Aorta (tissue), 5 donors: ENCODE measurements around the gene SNRNP25. TPM values are rescaled to one million over a fixed set of nuclear protein-coding genes. Genes with fewer than 3 reads are reported as not detected.
A peak's percentile ranks its signal among the peaks of the same experiment; 100 is the strongest.

Experiments used
- ATAC-seq: fragments of 200-7000 bp; cut with Tn5 transposase; one replicate; pipeline ENCODE4 v1.9.1; 2022; ENCODE audit warnings: moderate library complexity; ENCODE audit not compliant: low FRiP score
- DNase-seq, 2 donors: peaks; one replicate each; pipeline ENCODE4 v3.0.0-alpha.2; 2020
- H3K27ac ChIP-seq, 2 donors: one replicate each; pipeline ENCODE4 v1.5.1; 2013; ENCODE audit warnings: low read length in 2 of 2, mild to moderate bottlenecking in 2 of 2, moderate library complexity in 2 of 2, control low read depth in 1 of 2, inconsistent platforms in 1 of 2, low read depth in 1 of 2
- H3K27me3 ChIP-seq, 2 donors: one replicate each; pipeline ENCODE4 v1.6.1; 2013; ENCODE audit warnings: control low read depth in 1 of 2, low read length in 1 of 2, mild to moderate bottlenecking in 1 of 2, moderate library complexity in 1 of 2; ENCODE audit not compliant: insufficient read depth in 2 of 2, control insufficient read depth in 1 of 2
- H3K36me3 ChIP-seq, 2 donors: one replicate each; pipeline ENCODE4 v1.6.1; 2013; ENCODE audit warnings: control low read depth in 1 of 2, low read length in 1 of 2, mild to moderate bottlenecking in 1 of 2; ENCODE audit not compliant: insufficient read depth in 2 of 2, control insufficient read depth in 1 of 2
- H3K4me1 ChIP-seq, 2 donors: one replicate each; pipeline ENCODE4 v1.6.1; 2013; ENCODE audit warnings: low read length in 2 of 2, control low read depth in 1 of 2, mild to moderate bottlenecking in 1 of 2, moderate library complexity in 1 of 2; ENCODE audit not compliant: insufficient read depth in 2 of 2, control insufficient read depth in 1 of 2
- H3K4me3 ChIP-seq, 2 donors: one replicate each; pipeline ENCODE4 v1.5.1; 2013; ENCODE audit warnings: low read length in 2 of 2, control low read depth in 1 of 2, mild to moderate bottlenecking in 1 of 2
- H3K9me3 ChIP-seq: one replicate; pipeline ENCODE4 v1.6.1; 2013; ENCODE audit warnings: mild to moderate bottlenecking, low read length; ENCODE audit not compliant: control insufficient read depth
- WGBS, 2 donors: extraction: QIAGEN DNeasy Blood & Tissue Kit; methylation state at CpG; one replicate each; pipeline ENCODE4 v1.1.7; 2013; 5-methylcytosine and 5-hydroxymethylcytosine counted together
- intact Hi-C, 2 donors: fragments of 100-400 bp; cut with DNase I; formaldehyde crosslinking; loops; one replicate each; pipeline versions ENCODE4 v1.14.2 to v1.15.0; 2022
- polyA plus RNA-seq, 2 donors: library from polyadenylated mRNA; stranded (reverse); fragments of 200-250 nt; gene quantifications; one replicate each; pipeline ENCODE4 v1.2.3, GENCODE V29; 2013
- total RNA-seq, 2 donors: library from RNA; stranded (reverse); fragmentation: NEBNext Ultra II Directional; extraction: Animal tissue kit (Norgen Biotek cat#: 25700); gene quantifications; one replicate each; pipeline ENCODE4 v1.2.1, GENCODE V29; 2021
- donor health status: healthy with polysubstance abuse.
- donor health status: Bipolar disorder and iron deficiency.
- donor health status: DM: no; HTN: no; CAD: no.
- donor health status: DM: no; HTN: no; CAD: no.
- donor health status: DM: yes; HTN: yes; CAD: no.

The SNRNP25 gene
- total and polyA plus RNA-seq, 4 donors = 10.7 to 32.2 (median 14.8) TPM

DNA sequence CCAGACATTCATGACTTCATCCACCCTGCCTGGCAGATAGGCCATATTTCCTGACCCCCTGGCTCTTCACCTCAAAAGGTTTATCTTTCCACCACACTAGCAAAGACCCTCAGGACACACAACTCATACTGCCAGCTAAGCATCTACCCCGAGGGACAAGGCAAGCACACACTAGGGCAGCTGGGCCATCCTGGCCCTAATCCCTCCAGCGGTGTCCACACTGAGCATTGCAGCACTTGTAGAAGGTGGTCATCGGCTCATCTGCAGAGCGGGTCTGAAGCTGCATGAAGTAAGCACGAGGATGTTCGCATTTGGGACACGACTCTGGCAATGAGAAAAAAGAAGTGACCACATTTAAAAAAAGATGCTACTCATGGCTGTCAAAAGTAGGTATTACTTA lies 6.4 kb upstream of the SNRNP25 start:
- no peak for DNase-seq
- no peak overlapping the region for H3K27ac ChIP-seq
- 94 to 95% methylated on average over 7 of the region's 7 CpGs for WGBS, 2 donors
- no peaks in the 10 kb centered on the region for H3K27me3 ChIP-seq
- peaks cover 0 to 6% of the 10 kb centered on the region in 2 donors for H3K36me3 ChIP-seq
- H3K4me1 ChIP-seq = no peaks in the 10 kb centered on the region
- no peaks in the 10 kb centered on the region for H3K9me3 ChIP-seq
- no peak overlapping the region for H3K4me3 ChIP-seq
- ATAC-seq = no peak
- intact Hi-C loops = no loop called here

DNA sequence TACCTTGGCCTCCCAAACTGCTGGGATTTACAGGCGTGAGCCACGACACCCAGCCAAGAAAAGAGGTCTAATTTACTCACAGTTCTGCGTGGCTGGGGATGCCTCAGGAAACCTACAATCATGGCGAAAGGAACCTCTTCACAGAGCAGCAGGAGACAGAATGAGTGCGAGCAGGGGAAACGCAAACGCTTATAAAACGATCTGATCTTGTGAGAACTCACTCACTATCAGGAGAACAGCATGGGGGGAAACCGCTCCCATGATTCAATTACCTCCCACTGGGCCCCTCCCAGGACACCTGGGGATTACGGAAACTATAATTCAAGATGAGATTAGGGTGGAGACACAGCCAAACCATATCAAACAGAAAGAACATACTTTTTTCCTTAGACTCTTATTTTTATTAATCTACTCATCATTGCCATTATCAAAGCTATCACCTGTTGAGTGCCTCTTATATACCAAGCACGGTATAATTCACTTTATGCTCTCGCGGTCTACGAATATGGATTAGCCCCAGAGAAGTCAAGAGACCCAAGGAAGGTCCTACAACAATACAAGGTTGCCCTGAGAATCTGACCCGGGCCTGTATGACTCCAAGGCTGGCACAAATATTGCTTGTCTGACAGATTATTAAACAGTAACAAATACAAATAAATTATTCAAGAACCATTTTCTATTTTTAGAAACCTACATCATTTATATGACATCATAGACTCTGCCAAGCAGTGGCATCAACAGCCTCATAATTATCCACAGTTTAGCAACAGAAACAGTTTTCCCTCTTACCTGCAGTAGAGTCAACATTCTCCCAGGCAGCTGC lies 2.6 kb upstream of the SNRNP25 start:
- no peak for ATAC-seq
- no peaks in the 10 kb centered on the region for H3K9me3 ChIP-seq
- no peaks in the 10 kb centered on the region for H3K4me1 ChIP-seq
- intact Hi-C loops = no loop called here
- no peaks in the 10 kb centered on the region for H3K27me3 ChIP-seq
- no peak overlapping the region for H3K27ac ChIP-seq
- H3K36me3 ChIP-seq = peaks cover 0 to 2% of the 10 kb centered on the region in 2 donors
- no peak overlapping the region for H3K4me3 ChIP-seq
- WGBS, 2 donors = 88 to 93% methylated on average over 15 of the region's 15 CpGs
- DNase-seq = no peak

DNA sequence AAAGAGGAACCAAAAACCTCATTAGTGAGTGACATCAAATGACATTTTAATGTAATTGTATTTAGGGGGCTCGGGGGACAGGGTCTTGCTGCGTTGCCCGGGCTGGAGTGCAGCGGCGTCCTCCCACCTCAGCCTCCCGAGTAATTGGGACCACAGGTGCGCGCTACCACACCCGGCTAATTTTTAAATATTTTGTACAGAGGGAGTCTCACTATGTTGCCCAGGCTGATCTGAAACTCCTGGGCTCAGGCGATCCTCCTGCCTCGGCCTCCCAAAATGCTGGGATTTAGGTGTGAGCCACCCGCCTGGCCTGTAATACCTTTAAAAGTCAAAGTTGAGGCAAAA lies 581 bp downstream of the SNRNP25 start:
- DNase-seq (no peak), ATAC-seq (no peak)
- Histone ChIP-seq H3K36me3 (peaks cover 0 to 5% of the 10 kb centered on the region in 2 donors), H3K27me3 (no peaks in the 10 kb centered on the region), H3K27ac (no peak overlapping the region), H3K4me3 (peak overlapping the region; percentile 34 to 60), H3K9me3 (no peaks in the 10 kb centered on the region), H3K4me1 (no peaks in the 10 kb centered on the region)
- intact Hi-C loops = no loop called here
- WGBS, 2 donors = 52 to 55% methylated on average over 12 of the region's 12 CpGs

DNA sequence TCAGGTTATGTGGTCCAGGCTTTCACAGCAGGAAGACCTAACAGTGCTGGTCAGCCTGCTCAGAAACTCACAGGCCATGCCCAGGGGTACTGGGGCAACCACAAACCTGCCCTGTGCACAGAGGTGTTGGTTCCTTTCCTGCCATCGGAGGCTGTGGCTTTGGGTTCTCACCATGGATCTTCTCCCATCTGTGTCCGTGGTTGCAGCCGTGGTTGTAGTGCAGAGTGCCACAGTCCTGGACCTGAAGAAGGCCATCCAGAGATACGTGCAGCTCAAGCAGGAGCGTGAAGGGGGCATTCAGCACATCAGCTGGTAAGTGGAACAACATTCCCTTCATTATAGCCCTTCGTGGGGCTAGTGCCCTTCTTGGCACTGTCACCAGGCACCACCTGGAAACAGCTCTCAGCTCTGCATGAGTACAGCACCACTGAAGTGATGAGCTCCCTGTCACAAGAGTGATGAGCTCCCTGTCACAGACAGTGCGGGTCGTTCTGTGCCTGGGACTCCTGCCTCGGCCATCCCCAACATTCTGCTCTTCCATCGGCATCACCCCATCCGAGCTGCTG lies 2.0 kb downstream of the SNRNP25 start:
- ATAC-seq = no peak
- intact Hi-C loops = no loop called here
- H3K27me3 ChIP-seq = no peaks in the 10 kb centered on the region
- no peaks in the 10 kb centered on the region for H3K4me1 ChIP-seq
- peaks cover 0 to 6% of the 10 kb centered on the region in 2 donors for H3K36me3 ChIP-seq
- no peak overlapping the region for H3K4me3 ChIP-seq
- H3K27ac ChIP-seq = no peak overlapping the region
- H3K9me3 ChIP-seq = no peaks in the 10 kb centered on the region
- peak; percentile 33 to 58 for DNase-seq
- 84 to 85% methylated on average over 11 of the region's 11 CpGs for WGBS, 2 donors

DNA sequence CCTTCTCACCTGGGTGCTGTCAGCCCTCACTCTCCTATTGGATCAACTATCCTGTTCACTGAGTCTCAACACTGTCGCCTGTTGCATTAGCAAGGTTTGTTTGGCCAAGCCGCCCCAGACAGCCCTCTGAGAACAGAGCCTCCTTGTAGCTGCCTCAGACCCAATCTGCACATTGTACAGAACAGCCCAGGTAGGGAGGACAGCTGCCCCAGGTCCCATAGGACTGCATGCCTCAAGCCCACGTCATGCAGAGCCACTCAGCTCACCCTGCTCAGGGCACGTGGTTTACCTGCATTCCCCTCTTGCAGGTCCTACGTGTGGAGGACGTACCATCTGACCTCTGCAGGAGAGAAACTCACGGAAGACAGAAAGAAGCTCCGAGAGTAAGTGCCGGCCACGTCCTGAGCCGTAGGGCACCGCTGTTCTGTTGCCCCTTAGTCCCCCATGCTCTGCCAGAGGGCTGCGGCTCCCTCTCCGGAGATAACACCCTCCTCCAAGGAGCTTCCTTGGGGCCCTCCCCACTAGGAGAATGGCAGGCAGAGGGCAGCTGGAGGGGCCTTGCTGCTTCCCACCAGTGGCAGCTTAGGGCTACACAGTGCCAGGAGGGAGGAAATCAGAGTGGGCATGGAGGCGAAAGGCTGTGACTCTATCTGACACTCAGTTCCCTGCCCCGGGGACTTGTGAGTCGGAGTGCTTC lies 2.8 kb downstream of the SNRNP25 start:
- ATAC-seq (no peak), DNase-seq (peak in 1 of 2 donors; percentile 32)
- no peaks in the 10 kb centered on the region for H3K4me1 ChIP-seq
- H3K36me3 ChIP-seq = peaks cover 0 to 6% of the 10 kb centered on the region in 2 donors
- no peaks in the 10 kb centered on the region for H3K9me3 ChIP-seq
- no peak overlapping the region for H3K27ac ChIP-seq
- WGBS, 2 donors = 80 to 82% methylated on average over 17 of the region's 17 CpGs
- no peaks in the 10 kb centered on the region for H3K27me3 ChIP-seq
- no peak overlapping the region for H3K4me3 ChIP-seq
- intact Hi-C loops = no loop called here

DNA sequence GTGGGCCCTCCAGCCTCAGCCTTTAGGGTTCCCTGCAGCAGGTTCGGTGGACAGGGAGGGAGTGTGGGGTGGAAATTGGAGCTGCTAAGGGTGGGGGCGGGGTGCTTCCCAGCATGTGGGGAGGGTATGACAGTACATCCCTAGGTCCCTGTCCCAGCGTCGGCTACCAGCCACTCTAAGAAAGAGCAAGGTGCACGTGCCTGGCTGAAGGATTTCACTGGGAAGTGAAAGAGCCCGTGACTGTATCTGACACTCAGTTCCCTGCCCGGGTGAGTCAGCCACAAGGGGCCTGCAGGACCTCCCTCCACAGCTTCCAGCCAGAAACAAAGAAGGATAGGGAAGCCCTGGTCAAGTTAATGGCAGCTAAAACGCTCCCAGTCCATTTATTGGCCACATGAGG lies 4.1 kb downstream of the SNRNP25 start:
- ATAC-seq = no peak

DNA sequence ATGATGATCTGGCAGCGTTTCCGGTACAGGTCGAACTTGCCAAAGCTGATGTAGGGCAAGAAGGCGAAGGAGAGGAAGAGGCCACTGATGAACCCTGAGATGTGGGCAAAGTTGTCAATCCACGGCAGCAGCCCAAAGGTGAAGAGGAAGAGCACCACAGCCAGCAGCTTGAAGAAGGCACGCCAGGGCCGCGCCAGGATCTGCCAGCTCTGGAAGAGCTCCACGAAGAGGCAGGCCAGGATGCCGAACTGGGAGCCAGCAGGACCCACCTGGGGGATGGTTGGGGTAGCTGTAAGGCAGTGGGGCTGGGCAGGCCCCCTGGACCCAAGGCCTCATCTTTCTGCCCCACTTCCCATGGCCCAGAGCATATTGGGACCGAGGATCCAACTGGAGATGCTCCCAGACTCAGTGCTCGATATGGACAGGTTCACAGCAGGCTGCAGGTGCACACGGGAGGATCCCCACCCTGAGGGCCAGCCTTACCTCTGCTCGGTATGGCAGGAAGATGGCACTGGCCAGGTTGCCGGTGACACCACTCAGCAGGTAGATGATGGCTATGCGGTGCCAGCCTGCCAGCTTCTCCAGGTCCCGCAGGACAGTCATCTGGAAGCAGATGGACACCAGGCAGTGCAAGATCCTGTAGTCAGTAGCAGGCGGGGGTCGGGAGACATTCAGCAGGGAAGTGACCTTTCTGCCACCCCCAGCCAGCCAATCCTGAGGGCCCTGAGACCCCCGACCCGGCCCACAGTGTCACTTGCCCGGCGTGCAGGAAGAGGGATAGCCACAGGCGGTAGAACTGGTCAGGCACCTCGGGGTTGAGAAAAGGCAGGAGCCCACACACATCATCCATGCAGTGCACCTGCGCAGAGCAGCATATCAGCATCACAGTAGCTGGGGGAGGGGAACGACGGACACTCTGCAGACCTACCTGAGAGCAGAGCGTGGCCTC lies 5.1 kb downstream of the SNRNP25 start:
- ATAC-seq (no peak), DNase-seq (peak in 1 of 2 donors; percentile 39)
- no peaks in the 10 kb centered on the region for H3K4me1 ChIP-seq
- H3K9me3 ChIP-seq = no peaks in the 10 kb centered on the region
- H3K4me3 ChIP-seq = no peak overlapping the region
- intact Hi-C loops = no loop called here
- no peak overlapping the region for H3K27ac ChIP-seq
- H3K27me3 ChIP-seq = no peaks in the 10 kb centered on the region
- WGBS, 2 donors = 82 to 86% methylated on average over 29 of the region's 29 CpGs
- peaks cover 0 to 11% of the 10 kb centered on the region in 2 donors for H3K36me3 ChIP-seq

More for the DNA sequence above, 4.1 kb downstream of the SNRNP25 start:
- 65 to 66% methylated on average over 8 of the region's 8 CpGs for WGBS, 2 donors
- peak in 1 of 2 donors; percentile 48 for DNase-seq
- no peaks in the 10 kb centered on the region for H3K27me3 ChIP-seq
- no peak overlapping the region for H3K27ac ChIP-seq
- H3K4me1 ChIP-seq = no peaks in the 10 kb centered on the region
- H3K9me3 ChIP-seq = no peaks in the 10 kb centered on the region
- intact Hi-C loops = no loop called here
- H3K36me3 ChIP-seq = peaks cover 0 to 10% of the 10 kb centered on the region in 2 donors
- H3K4me3 ChIP-seq = no peak overlapping the region

DNA sequence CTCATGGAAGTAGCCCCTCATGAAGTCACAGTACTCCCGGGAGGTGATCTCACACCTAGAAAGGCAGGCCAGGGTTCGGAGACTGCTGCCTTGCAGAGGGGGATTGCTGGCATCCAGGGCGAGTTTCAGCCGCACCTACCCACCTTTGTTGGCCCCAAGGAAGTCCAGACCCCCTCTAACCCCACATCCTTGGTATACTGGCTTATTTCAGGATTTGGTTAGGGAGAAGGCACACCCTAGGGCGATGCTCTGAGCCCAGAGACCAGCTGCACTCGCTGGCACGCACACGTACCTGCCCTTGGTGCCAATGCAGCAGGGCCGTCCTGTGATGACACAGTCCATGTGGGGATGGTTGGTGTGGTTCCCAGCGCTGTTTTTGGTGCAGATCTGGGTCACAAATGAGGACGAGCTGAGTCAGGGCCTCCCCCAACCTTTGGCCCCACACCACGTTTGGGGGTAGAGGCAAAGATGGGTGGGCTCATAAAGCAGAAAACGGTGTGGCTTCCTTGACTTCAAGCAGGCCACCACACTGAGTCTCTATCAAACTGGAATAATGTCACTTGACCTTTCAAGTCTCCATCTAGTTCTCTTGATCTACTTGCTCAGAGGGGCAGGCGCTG lies 5.9 kb downstream of the SNRNP25 start:
- ATAC-seq (no peak), DNase-seq (peak in 1 of 2 donors; percentile 28)
- Histone ChIP-seq H3K4me1 (no peaks in the 10 kb centered on the region), H3K36me3 (peaks cover 0 to 17% of the 10 kb centered on the region in 2 donors), H3K27ac (no peak overlapping the region), H3K9me3 (no peaks in the 10 kb centered on the region), H3K27me3 (no peaks in the 10 kb centered on the region), H3K4me3 (no peak overlapping the region)
- WGBS, 2 donors = 83 to 85% methylated on average over 14 of the region's 14 CpGs
- intact Hi-C loops = no loop called here
